Fibroblast of pulmonary artery (primary cell): ENCODE results near the gene ANO1.

Source experiments
- DNase-seq: peaks from one replicate; pipeline ENCODE4 v3.0.0-alpha.2; 2010; ENCODE audit warnings: low read depth
- H3K4me3 ChIP-seq: replicated peaks from 2 replicates; pipeline ENCODE4 v1.5.1; 2011; ENCODE audit warnings: low read depth, mild to moderate bottlenecking, control low read depth, low read length, moderate library complexity
- TF ChIP-seq, protein P1 (sequence below): IDR thresholded peaks from 2 replicates; pipeline ENCODE4 v1.5.1; 2011; ENCODE audit warnings: mild to moderate bottlenecking, control low read depth, low read length, inconsistent platforms; ENCODE audit errors: missing control alignments

ANO1 gene

DNA sequence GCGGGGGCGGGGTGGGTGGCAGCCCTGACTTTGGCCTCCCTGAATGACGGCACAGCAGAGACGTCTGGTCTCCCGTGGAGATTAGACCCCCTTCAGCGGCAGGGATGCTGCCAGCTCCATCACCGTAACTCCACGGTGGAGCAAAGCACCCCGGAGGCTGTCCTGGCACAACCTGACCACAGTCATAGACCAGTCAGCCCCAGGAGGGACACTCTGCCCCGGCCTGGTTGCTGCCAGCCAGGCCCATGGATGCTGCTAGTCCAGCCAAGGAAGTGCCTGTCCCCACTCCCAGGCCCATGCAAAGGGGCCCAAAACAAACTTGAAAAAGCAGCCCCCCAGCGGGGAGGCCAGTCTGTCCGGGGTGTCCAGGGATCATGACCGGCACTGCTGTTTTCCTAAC, 11.5 kb upstream of the ANO1 start:
- no peak overlapping the region for H3K4me3 ChIP-seq
- no peak for DNase-seq
- TF ChIP-seq, protein P1, sequence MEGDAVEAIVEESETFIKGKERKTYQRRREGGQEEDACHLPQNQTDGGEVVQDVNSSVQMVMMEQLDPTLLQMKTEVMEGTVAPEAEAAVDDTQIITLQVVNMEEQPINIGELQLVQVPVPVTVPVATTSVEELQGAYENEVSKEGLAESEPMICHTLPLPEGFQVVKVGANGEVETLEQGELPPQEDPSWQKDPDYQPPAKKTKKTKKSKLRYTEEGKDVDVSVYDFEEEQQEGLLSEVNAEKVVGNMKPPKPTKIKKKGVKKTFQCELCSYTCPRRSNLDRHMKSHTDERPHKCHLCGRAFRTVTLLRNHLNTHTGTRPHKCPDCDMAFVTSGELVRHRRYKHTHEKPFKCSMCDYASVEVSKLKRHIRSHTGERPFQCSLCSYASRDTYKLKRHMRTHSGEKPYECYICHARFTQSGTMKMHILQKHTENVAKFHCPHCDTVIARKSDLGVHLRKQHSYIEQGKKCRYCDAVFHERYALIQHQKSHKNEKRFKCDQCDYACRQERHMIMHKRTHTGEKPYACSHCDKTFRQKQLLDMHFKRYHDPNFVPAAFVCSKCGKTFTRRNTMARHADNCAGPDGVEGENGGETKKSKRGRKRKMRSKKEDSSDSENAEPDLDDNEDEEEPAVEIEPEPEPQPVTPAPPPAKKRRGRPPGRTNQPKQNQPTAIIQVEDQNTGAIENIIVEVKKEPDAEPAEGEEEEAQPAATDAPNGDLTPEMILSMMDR: no peak

DNA sequence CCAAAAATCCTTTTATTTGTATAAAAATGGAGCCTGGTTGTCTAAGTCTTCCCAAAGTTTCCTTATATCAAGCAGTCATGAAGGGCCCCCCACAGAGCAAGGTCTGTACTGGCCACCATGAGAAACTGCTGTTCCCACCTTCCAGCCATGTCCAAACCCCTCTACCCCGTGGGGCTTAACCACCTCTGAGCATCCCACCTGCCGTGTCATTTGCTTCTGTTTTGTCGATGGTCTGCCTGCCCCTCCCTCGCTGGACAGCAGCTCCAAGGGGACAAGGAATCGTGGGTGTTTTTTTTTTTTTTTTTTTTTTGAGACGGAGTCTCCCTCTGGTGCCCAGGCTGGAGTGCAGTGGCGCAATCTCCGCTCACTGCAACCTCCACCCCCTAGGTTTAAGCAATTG, 11.1 kb upstream of the ANO1 start:
- H3K4me3 ChIP-seq: no peak overlapping the region
- DNase-seq: no peak
- TF ChIP-seq, protein P1: no peak

DNA sequence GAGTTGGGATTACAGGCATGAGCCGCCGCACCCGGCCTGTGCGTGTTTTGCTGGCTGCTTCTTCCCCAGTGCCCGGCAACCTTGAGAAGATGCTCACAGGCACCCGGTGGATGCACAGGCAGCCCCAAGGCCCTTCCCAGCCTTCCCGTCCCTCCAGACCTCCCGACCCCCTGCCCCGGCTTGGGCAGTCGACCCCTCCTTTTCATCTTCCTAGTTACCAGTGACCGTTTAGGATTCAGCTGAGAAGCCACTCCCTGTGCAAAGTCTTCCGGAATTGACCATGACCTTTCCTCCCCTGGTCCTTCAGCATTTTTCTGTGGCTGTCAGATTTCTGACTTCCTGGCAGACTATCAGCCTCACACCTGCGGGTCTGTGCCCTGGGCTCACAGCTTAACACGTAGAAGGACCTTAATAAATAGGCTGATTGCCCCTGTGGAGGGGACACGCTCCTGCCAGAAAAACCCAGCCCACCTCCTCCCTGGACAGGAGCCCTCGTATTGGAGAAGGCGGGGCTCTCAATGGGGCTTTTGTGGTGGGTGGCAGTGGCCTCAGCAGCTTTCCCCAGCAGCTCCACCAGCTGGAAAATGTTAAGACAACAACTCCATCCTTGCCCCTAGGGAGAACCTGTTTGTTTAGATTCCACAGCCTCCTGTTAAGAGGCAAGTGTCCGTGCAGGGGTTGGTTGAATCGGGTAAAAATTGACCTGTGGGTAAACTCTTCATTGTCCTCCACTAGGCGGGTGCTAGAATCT, 10.4 kb upstream of the ANO1 start:
- H3K4me3 ChIP-seq: no peak overlapping the region
- no peak for DNase-seq
- TF ChIP-seq, protein P1: no peak

DNA sequence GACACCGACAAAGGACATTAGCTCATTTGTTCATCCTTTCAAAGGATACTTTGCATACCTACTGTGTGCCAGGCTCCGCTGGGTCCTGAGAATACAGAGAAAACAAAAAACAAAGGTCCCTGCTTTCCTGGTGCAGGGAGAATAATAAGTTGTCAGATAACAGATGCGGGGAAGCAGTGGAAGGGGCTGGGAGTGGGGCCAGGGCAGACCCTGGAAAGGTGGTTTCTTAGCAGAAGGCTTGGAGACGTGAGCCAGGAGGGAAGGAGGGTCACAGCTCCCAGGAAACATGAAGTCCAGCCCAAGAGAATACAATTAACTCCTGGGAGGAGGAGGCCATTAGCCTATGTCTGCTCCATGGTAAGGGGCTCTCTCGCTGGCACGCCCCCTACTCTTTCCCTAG, 9.8 kb upstream of the ANO1 start:
- no peak overlapping the region for H3K4me3 ChIP-seq
- TF ChIP-seq, protein P1: no peak
- no peak for DNase-seq

DNA sequence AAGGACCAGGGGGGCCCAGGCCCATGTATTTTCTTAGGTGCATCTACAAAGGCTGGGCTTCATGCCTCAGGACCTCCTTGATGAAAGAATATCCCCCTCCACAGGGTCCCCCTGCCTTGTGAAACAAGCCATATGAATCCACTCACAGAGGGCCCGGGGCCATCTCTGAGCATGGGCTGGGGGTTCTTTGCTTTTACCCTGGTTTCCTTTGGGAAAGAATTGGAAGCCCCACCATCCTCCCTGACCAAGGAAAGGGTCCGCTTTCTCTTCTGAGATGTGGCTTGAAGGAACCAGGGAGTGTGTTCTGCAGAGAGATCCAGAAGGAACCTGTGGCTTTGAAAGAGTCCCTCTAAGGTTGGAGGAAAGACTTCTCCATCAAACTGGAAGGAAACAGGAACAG, 9.2 kb upstream of the ANO1 start:
- DNase-seq: no peak
- H3K4me3 ChIP-seq: no peak overlapping the region
- TF ChIP-seq, protein P1: no peak

DNA sequence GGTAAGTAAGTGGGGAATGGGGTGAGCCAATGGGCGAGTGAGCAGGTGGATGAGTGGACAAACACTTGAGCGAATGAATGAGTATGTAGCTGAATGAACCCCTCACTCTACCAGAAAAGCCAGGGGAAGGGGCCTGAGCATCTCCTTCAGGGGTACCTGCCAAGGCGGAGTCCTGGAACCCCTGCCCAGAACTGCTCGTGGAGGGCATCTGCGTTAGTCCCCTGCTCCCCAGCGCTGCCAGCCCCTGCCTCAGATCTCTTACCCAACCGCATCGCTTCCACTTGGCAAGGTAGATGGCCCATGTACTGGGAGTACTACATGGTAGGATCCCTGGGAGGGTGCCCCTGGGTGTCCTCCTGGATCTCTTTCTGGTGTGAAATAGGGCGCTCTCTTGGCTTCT, 7.4 kb upstream of the ANO1 start:
- DNase-seq: no peak
- H3K4me3 ChIP-seq: no peak overlapping the region
- TF ChIP-seq, protein P1: no peak

DNA sequence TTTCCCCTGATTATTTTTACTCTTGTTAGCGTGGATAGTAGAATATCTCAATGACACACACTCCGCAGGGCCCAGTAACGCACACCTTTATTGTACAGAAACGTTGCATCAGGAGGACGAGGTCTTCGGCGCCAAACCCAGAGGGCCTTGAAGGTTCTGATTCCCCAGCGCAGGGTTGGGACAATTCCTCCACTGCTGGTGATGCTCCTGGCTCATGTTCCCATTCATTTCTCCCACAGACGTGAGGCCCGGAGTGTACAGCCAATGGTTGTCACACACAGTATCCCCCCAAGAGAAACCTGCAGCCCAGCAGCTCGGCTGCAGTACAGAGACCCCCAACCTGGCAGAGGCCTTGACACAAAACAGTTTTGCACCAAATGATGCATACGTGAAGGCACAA, 6.1 kb upstream of the ANO1 start:
- H3K4me3 ChIP-seq: no peak overlapping the region
- TF ChIP-seq, protein P1: no peak
- DNase-seq: no peak
